GM12878 (cell line): Measurements from ENCODE around the gene EDN3. TPM values are rescaled to one million over a fixed set of nuclear protein-coding genes. Genes with fewer than 3 reads are reported as not detected.

Experiments used
- ATAC-seq: fragments of 200-7000 bp; cut with Tn5 transposase; 3 replicates; pipeline ENCODE4 v1.9.1; 2020; ENCODE audit warnings: mild to moderate bottlenecking, moderate library complexity
- BruUV-seq: library from RNA; stranded (reverse); fragments of 400-500 nt; replicated peaks from 2 replicates; lab custom pipeline; 2021; lab: Mats Ljungman, UMichigan
- CTCF ChIA-PET: fragments of 300-600 bp; sonication (Branson Sonifier 250); formaldehyde crosslinking; extraction: SDS; loops from one replicate; lab custom pipeline; 2021; ENCODE audit warnings: inconsistent platforms; lab: Yijun Ruan, JAX
- POLR2A ChIA-PET: fragments of 350-600 bp; formaldehyde crosslinking; extraction: SDS; loops from one replicate; lab custom pipeline; 2021; ENCODE audit warnings: inconsistent platforms; lab: Charles Lee
- RAD21 ChIA-PET: fragments of 300-600 bp; sonication (Branson Sonifier 250); formaldehyde crosslinking; loops from one replicate; lab custom pipeline; 2023; ENCODE audit warnings: antibody characterized with exemption; ENCODE audit not compliant: unreplicated experiment; lab: Charles Lee
- SMC1A ChIA-PET: fragments of 300-600 bp; sonication (Branson Sonifier 250); formaldehyde crosslinking; loops from one replicate; lab custom pipeline; 2023; ENCODE audit not compliant: unreplicated experiment, uncharacterized antibody; lab: Charles Lee
- DNase-seq: peaks from one replicate; pipeline ENCODE4 v3.0.0-alpha.2; 2011; ENCODE audit warnings: low read depth, low spot score
- FAIRE-seq: peaks from 3 replicates; lab custom pipeline; 2011; peaks lifted over from hg19 to GRCh38; lab: Jason Lieb, UNC
- H2AFZ ChIP-seq: 2 replicates; pipeline ENCODE4 v1.6.0; 2011; ENCODE audit warnings: low read depth, low read length, control low read depth; ENCODE audit not compliant: control insufficient read depth
- H3K27ac ChIP-seq: 2 replicates; pipeline ENCODE4 v1.5.1; 2011; ENCODE audit warnings: control low read depth; ENCODE audit not compliant: control insufficient read depth, insufficient read depth
- H3K27me3 ChIP-seq, 2 experiments: replicated peaks in 1 of 2; 2 replicates each; pipeline versions ENCODE4 v1.6.0 to v1.6.1; 2011; ENCODE audit warnings: low read length in 1 of 2; ENCODE audit not compliant: control insufficient read depth in 2 of 2, insufficient read depth in 2 of 2
- H3K36me3 ChIP-seq, 2 experiments: 2 replicates each; pipeline ENCODE4 v1.5.1; 2011; ENCODE audit warnings: low read length in 1 of 2; ENCODE audit not compliant: control insufficient read depth in 2 of 2, insufficient read depth in 2 of 2
- H3K4me1 ChIP-seq: 2 replicates; pipeline ENCODE4 v1.6.1; 2011; ENCODE audit warnings: mild to moderate bottlenecking, low read length, moderate library complexity, mixed read lengths; ENCODE audit not compliant: control insufficient read depth, insufficient read depth
- H3K4me2 ChIP-seq: 2 replicates; pipeline ENCODE4 v1.6.0; 2011; ENCODE audit warnings: control low read depth; ENCODE audit not compliant: control insufficient read depth, insufficient read depth
- H3K4me3 ChIP-seq: fragments of 200-600 bp; sonication (generic); 2 replicates; pipeline ENCODE4 v1.5.1; 2016
- H3K79me2 ChIP-seq: 2 replicates; pipeline ENCODE4 v1.6.0; 2011; ENCODE audit warnings: low read length; ENCODE audit not compliant: control insufficient read depth, insufficient read depth
- H3K9ac ChIP-seq: 2 replicates; pipeline ENCODE4 v1.8.0; 2011; ENCODE audit warnings: low read length, control low read depth, mixed read lengths; ENCODE audit not compliant: control insufficient read depth, insufficient read depth
- H3K9me3 ChIP-seq: replicated peaks from 3 replicates; pipeline ENCODE4 v1.5.1; 2011; ENCODE audit warnings: mild to moderate bottlenecking, low read length; ENCODE audit not compliant: control insufficient read depth, insufficient read depth
- H4K20me1 ChIP-seq: 2 replicates; pipeline ENCODE4 v1.6.0; 2011; ENCODE audit not compliant: control insufficient read depth, insufficient read depth
- BMI1 ChIP-seq: fragments of 450-650 bp; IDR thresholded peaks from 2 replicates; pipeline ENCODE4 v1.6.1; 2016; ENCODE audit warnings: mild to moderate bottlenecking, moderate library complexity, borderline replicate concordance
- E2F8 ChIP-seq: fragments of 450-650 bp; IDR thresholded peaks from 2 replicates; pipeline ENCODE4 v1.6.1; 2018; ENCODE audit warnings: mild to moderate bottlenecking, low read depth, moderate library complexity; ENCODE audit not compliant: partially characterized antibody
- FOXK2 ChIP-seq: fragments of 450-650 bp; IDR thresholded peaks from 2 replicates; pipeline ENCODE4 v1.6.1; 2017; ENCODE audit warnings: mild to moderate bottlenecking, moderate library complexity
- MTA2 ChIP-seq: fragments of 450-650 bp; IDR thresholded peaks from 2 replicates; pipeline ENCODE4 v1.6.1; 2016; ENCODE audit warnings: low read depth, mild to moderate bottlenecking, moderate library complexity
- PAX5 ChIP-seq: IDR thresholded peaks from 2 replicates; pipeline ENCODE4 v1.6.1; 2011; ENCODE audit warnings: low read depth, low read length, borderline replicate concordance
- PKNOX1 ChIP-seq: fragments of 450-650 bp; IDR thresholded peaks from 2 replicates; pipeline ENCODE4 v1.6.1; 2016; ENCODE audit warnings: mild to moderate bottlenecking
- YY1 ChIP-seq: IDR thresholded peaks from 2 replicates; pipeline ENCODE4 v1.6.1; 2011; ENCODE audit warnings: low read depth, mild to moderate bottlenecking, low read length
- WGBS: methylation state at CpG from one replicate; pipeline ENCODE4 v1.1.6; 2016; ENCODE audit warnings: low lambda C conversion rate; ENCODE audit not compliant: insufficient replicate concordance, insufficient coverage; ENCODE audit errors: missing lambda C conversion rate; 5-methylcytosine and 5-hydroxymethylcytosine counted together
- in situ Hi-C: fragments of 300-500 bp; cut with MboI; formaldehyde crosslinking; loops from 9 replicates; pipeline ENCODE4 v1.14.3; 2018; ENCODE audit warnings: mixed read lengths
- intact Hi-C: fragments of 100-400 bp; cut with micrococcal nuclease; formaldehyde crosslinking; loops from one replicate; pipeline ENCODE4 v1.14.2; 2022; ENCODE audit not compliant: unreplicated experiment
- polyA plus RNA-seq, 11 experiments: library from polyadenylated mRNA; depleted of rRNA in 4 of 11; unstranded in 6 of 11; stranded (reverse) in 5 of 11; fragments of >200 nt; fragmentation: Nextera tagmentation in 4 of 11; fragmentation: Illumina TruSeq in 1 of 11; extraction: Ambion mirVana in 4 of 11; extraction: Trizol in 1 of 11; gene quantifications; 1 replicate in 1 of 11; 2 replicates in 10 of 11; pipeline versions ENCODE4 v1.2.1 to v1.2.3, GENCODE V29; 2011 to 2016; ENCODE audit warnings: inconsistent platforms in 2 of 11, missing spikeins in 2 of 11, low read depth in 1 of 11
- total RNA-seq, 4 experiments: library from RNA; depleted of rRNA in 3 of 4; stranded (reverse); fragments of >200 nt in 3 of 4; fragmentation: Illumina TruSeq in 1 of 4; extraction: Trizol in 1 of 4; gene quantifications; 2 replicates each; pipeline versions ENCODE4 v1.2.1 to v1.2.3, GENCODE V29; 2013 to 2021

The EDN3 gene
- total and polyA plus RNA-seq, 10 of the 15 experiments (the other 5 are each of a cell fraction or from before 2014, with no cell fraction given) = not detected

GRCh38 chr20:59320426-59320825, 20.0 kb downstream of the EDN3 start:
- POLR2A ChIA-PET = no interaction called here
- DNase-seq (no peak), FAIRE-seq (no peak), ATAC-seq (no peak)
- WGBS = 38% methylated on average over 10 of the region's 10 CpGs
- H3K4me2 ChIP-seq = no peak overlapping the region
- H3K9me3 ChIP-seq = no peaks in the 10 kb centered on the region
- intact Hi-C loops = no loop called here
- RAD21 ChIA-PET = no interaction called here
- SMC1A ChIA-PET = no interaction called here
- TF ChIP-seq FOXK2 = no peak
- TF ChIP-seq PAX5 = no peak
- H3K36me3 ChIP-seq = no peaks in the 10 kb centered on the region
- peaks cover 4 to 6% of the 10 kb centered on the region in 2 experiments; a peak in 3 of 4 replicates for H3K27me3 ChIP-seq
- H3K27ac ChIP-seq = no peak overlapping the region
- H3K4me3 ChIP-seq = no peak overlapping the region
- no peak overlapping the region for H3K9ac ChIP-seq
- no peak overlapping the region for H2AFZ ChIP-seq
- no peaks in the 10 kb centered on the region for H3K4me1 ChIP-seq
- no peaks in the 10 kb centered on the region for H4K20me1 ChIP-seq
- BruUV-seq = no TSS peak
- in situ Hi-C loops = no loop called here
- no peaks in the 10 kb centered on the region for H3K79me2 ChIP-seq
- CTCF ChIA-PET = no interaction called here

GRCh38 chr20:59320854-59321647, 20.6 kb downstream of the EDN3 start:
- intact Hi-C loops (no loop called here), in situ Hi-C loops (no loop called here)
- FAIRE-seq = no peak

More at GRCh38 chr20:59320854-59321647, 20.6 kb downstream of the EDN3 start:
- no peak for ATAC-seq
- WGBS = 45% methylated on average over 16 of the region's 16 CpGs
- no TSS peak for BruUV-seq
- H3K9me3 ChIP-seq = no peaks in the 10 kb centered on the region
- no peaks in the 10 kb centered on the region for H3K36me3 ChIP-seq
- SMC1A ChIA-PET = no interaction called here
- DNase-seq = no peak
- RAD21 ChIA-PET = no interaction called here
- H3K27ac ChIP-seq = no peak overlapping the region
- H3K4me3 ChIP-seq = no peak overlapping the region
- TF ChIP-seq BMI1 = no peak
- no peak for TF ChIP-seq PKNOX1
- no peak for TF ChIP-seq E2F8
- TF ChIP-seq YY1 = no peak
- TF ChIP-seq MTA2 = no peak
- H3K4me1 ChIP-seq = no peaks in the 10 kb centered on the region
- POLR2A ChIA-PET = no interaction called here
- peaks cover 4 to 6% of the 10 kb centered on the region in 2 experiments; a peak in 3 of 4 replicates for H3K27me3 ChIP-seq
- H3K9ac ChIP-seq = no peak overlapping the region
- H4K20me1 ChIP-seq = no peaks in the 10 kb centered on the region
- no peak overlapping the region for H3K4me2 ChIP-seq
- H2AFZ ChIP-seq = no peak overlapping the region
- CTCF ChIA-PET = no interaction called here
- H3K79me2 ChIP-seq = no peaks in the 10 kb centered on the region
